GM12878 (cell line): Measurements from ENCODE around the gene DAB2IP.

ENCODE experiments used
- CBX3 ChIP-seq: fragments of 200-600 bp; sonication (generic); IDR thresholded peaks from 2 replicates; pipeline ENCODE4 v1.6.1; 2016; ENCODE audit warnings: low read depth, borderline replicate concordance
- CTCF ChIP-seq, 3 experiments: IDR thresholded peaks in 2 of 3; conservative IDR thresholded peaks in 1 of 3; 2 replicates each; pipeline ENCODE4 v1.5.1; 2011; ENCODE audit warnings: low read depth in 3 of 3, low read length in 3 of 3, mild to moderate bottlenecking in 3 of 3, control low read depth in 2 of 3, moderate library complexity in 2 of 3, inconsistent platforms in 1 of 3, mixed read lengths in 1 of 3; ENCODE audit not compliant: control insufficient read depth in 2 of 3, insufficient read depth in 1 of 3; ENCODE audit errors: extremely low read depth in 1 of 3
- EZH2 ChIP-seq: IDR thresholded peaks from 2 replicates; pipeline ENCODE4 v1.6.1; 2012; ENCODE audit warnings: low read depth, mild to moderate bottlenecking, control low read depth, inconsistent platforms, low read length, borderline replicate concordance; ENCODE audit not compliant: control insufficient read depth
- JUNB ChIP-seq: IDR thresholded peaks from 2 replicates; pipeline ENCODE4 v1.6.1; 2016; ENCODE audit warnings: antibody characterized with exemption, mild to moderate bottlenecking
- JUND ChIP-seq: IDR thresholded peaks from 2 replicates; pipeline ENCODE4 v1.6.1; 2012; ENCODE audit warnings: low read depth, mild to moderate bottlenecking, low read length, improper control_type of control experiment, moderate library complexity
- RELB ChIP-seq: fragments of 450-650 bp; IDR thresholded peaks from 2 replicates; pipeline ENCODE4 v1.6.1; 2017; ENCODE audit warnings: low read depth, mild to moderate bottlenecking, moderate library complexity
- SP1 ChIP-seq: IDR thresholded peaks from one replicate; pipeline ENCODE4 v1.6.1; 2011; ENCODE audit warnings: low read depth, low read length
- SRF ChIP-seq, 2 experiments: IDR thresholded peaks; 2 replicates each; pipeline ENCODE4 v1.6.1; 2011; ENCODE audit warnings: low read depth in 2 of 2, low read length in 2 of 2, mild to moderate bottlenecking in 1 of 2, moderate library complexity in 1 of 2
- SUZ12 ChIP-seq: fragments of 200-600 bp; sonication (generic); IDR thresholded peaks from one replicate; pipeline ENCODE4 v1.6.1; 2018; ENCODE audit warnings: antibody characterized with exemption, mild to moderate bottlenecking; ENCODE audit not compliant: unreplicated experiment

GRCh38 chr9:121626012-121626411, 25.4 kb upstream of the DAB2IP start:
- TF ChIP-seq EZH2 (no peak), JUND (no peak), CTCF (IDR thresholded peaks at IDR 0.05 in 2 of 3, conservative IDR thresholded peaks at IDR 0.05 in 1 of 3; ENCODE audit: control insufficient read depth in 2 of 3, extremely low read depth in 1 of 3, insufficient read depth in 1 of 3, low read depth in 3 of 3, low read length in 3 of 3) (no peak), SUZ12 (no peak), SP1 (no peak), RELB (no peak), CBX3 (no peak), SRF (IDR thresholded peaks at IDR 0.05; ENCODE audit: low read depth in 2 of 2, low read length in 2 of 2) (no peak), JUNB (no peak)
